H1 (cell line): Measurements from ENCODE around the gene CSNK2A3. TPM values are rescaled to one million over a fixed set of nuclear protein-coding genes. Genes with fewer than 3 reads are reported as not detected.

Source experiments
- CEBPB ChIP-seq: IDR thresholded peaks from 2 replicates; pipeline ENCODE4 v1.6.1; 2012; ENCODE audit warnings: low read depth, low read length
- CHD1 ChIP-seq: IDR thresholded peaks from 2 replicates; pipeline ENCODE4 v1.6.1; 2012; ENCODE audit warnings: low read depth, low read length, improper control_type of control experiment
- EP300 ChIP-seq, 2 experiments: IDR thresholded peaks; 1 replicate in 1 of 2; 2 replicates in 1 of 2; pipeline ENCODE4 v1.6.1; 2011 to 2012; ENCODE audit warnings: low read depth in 2 of 2, low read length in 2 of 2, mild to moderate bottlenecking in 2 of 2, borderline replicate concordance in 1 of 2, inconsistent platforms in 1 of 2, moderate library complexity in 1 of 2
- NRF1 ChIP-seq: IDR thresholded peaks from 2 replicates; pipeline ENCODE4 v1.6.1; 2011; ENCODE audit warnings: mild to moderate bottlenecking, low read depth, low read length, improper control_type of control experiment
- PHF8 ChIP-seq: fragments of 200-600 bp; sonication (generic); conservative IDR thresholded peaks from 2 replicates; pipeline ENCODE4 v1.7.1; 2012; ENCODE audit warnings: low read depth, mild to moderate bottlenecking, inconsistent platforms, low read length, moderate library complexity
- SIN3A ChIP-seq, 2 experiments: IDR thresholded peaks in 1 of 2; conservative IDR thresholded peaks in 1 of 2; 2 replicates each; pipeline ENCODE4 v1.6.1; 2011 to 2012; ENCODE audit warnings: low read length in 2 of 2, improper control_type of control experiment in 1 of 2, low read depth in 1 of 2, mild to moderate bottlenecking in 1 of 2
- polyA plus RNA-seq, 7 experiments: library from polyadenylated mRNA; depleted of rRNA in 3 of 7; stranded (reverse) in 5 of 7; unstranded in 2 of 7; fragments of >200 nt in 5 of 7; fragments of 200-250 nt in 2 of 7; gene quantifications; 1 replicate in 5 of 7; 2 replicates in 1 of 7; 4 replicates in 1 of 7; pipeline versions ENCODE4 v1.2.1 to v1.2.3, GENCODE V29; 2011 to 2013; ENCODE audit warnings: missing spikeins in 2 of 7, mixed read lengths in 2 of 7
- total RNA-seq: library from RNA; stranded (reverse); fragmentation: NEBNext Ultra II Directional; extraction: Animal tissue kit (Norgen Biotek cat#: 25700); gene quantifications from 2 replicates; pipeline ENCODE4 v1.2.1, GENCODE V29; 2021

CSNK2A3 gene
- total and polyA plus RNA-seq, 2 of the 8 experiments (the other 6 are each of a cell fraction or from before 2014, with no cell fraction given): 0.69 to 1.0 TPM

DNA sequence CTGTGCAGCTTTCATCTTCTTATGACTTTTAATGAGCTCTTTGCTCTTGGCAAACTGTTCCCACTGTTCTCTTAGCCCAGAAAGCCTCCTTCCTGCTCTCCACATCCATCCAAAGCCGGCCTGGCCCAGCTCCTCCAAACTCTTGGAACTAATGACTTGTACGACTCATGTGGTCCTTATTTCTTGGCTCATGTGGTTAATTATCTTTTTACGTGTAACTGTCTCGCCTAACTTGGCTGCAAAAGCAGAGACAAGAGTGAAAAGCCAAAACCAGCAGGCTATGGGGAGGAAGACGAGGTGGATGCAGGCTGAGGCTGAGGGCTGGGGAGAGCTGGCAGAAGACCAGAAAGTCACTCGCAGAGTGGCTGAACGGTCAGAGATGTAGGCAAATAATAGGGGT is 5.5 kb downstream of the CSNK2A3 start (continued):
- TF ChIP-seq PHF8 (no peak), NRF1 (no peak), CEBPB (no peak), SIN3A (conservative IDR thresholded peaks at IDR 0.05 in 1 of 2, IDR thresholded peaks at IDR 0.05 in 1 of 2; ENCODE audit: low read depth in 1 of 2, low read length in 2 of 2) (no peak), CHD1 (no peak), EP300 (IDR thresholded peaks at IDR 0.05; ENCODE audit: borderline replicate concordance in 1 of 2, low read depth in 2 of 2, low read length in 2 of 2) (no peak)
